ENCODE data around the gene ACVR1. TPM values are rescaled to one million over a fixed set of nuclear protein-coding genes. Genes with fewer than 3 reads are reported as not detected.
"Not testable (repeated sequence)": the region's sequence is repeated elsewhere in the genome, so short reads cannot be mapped to it uniquely, and the experiment has no call there.

The ACVR1 gene
- total RNA-seq, 1 experiment from 2014 or later: 17.1 TPM

- ChIA-PET CTCF (no interaction called here), POLR2A (ENCODE audit: low non-redundant PET) (no interaction called here)
- BruUV-seq (replicated peaks): no TSS peak
Measured at GRCh38 chr2:157890969-157891642, 15.0 kb upstream of the ACVR1 start.

GRCh38 chr2:157887946-157888345 is 11.8 kb upstream of the ACVR1 start:
- intact Hi-C loops (cut with micrococcal nuclease; ENCODE audit: unreplicated experiment): no loop called here
- TF ChIP-seq EZH2 (IDR thresholded peaks at IDR 0.05; ENCODE audit: borderline replicate concordance, low read depth, low read length, poor library complexity, severe bottlenecking): no peak
- no peak for TF ChIP-seq CTCF (conservative IDR thresholded peaks at IDR 0.05; ENCODE audit: low read depth, low read length)
- no peak overlapping the region for H3K4me3 ChIP-seq (ENCODE audit: low read depth, low read length, poor library complexity, severe bottlenecking)
- DNase-seq (ENCODE audit: low spot score): no peak
- H3K9me3 ChIP-seq (ENCODE audit: low read depth, low read length, poor library complexity, severe bottlenecking): no peaks in the 10 kb centered on the region
- CTCF ChIA-PET: no interaction called here
- peaks cover 13% of the 10 kb centered on the region for H3K4me1 ChIP-seq (ENCODE audit: insufficient read depth, low read length, poor library complexity, severe bottlenecking)
- no peaks in the 10 kb centered on the region for H3K36me3 ChIP-seq (ENCODE audit: insufficient read depth, low read length, poor library complexity, severe bottlenecking)
- no TSS peak for BruUV-seq (replicated peaks)
- POLR2A ChIA-PET (ENCODE audit: low non-redundant PET): no interaction called here
- H3K27ac ChIP-seq (ENCODE audit: low read depth, low read length, poor library complexity, severe bottlenecking): no peak overlapping the region
- H3K27me3 ChIP-seq (replicated peaks; ENCODE audit: insufficient read depth, low read depth, low read length, poor library complexity): no peaks in the 10 kb centered on the region

More at GRCh38 chr2:157890969-157891642, 15.0 kb upstream of the ACVR1 start:
- Histone ChIP-seq H3K27ac (ENCODE audit: low read depth, low read length, poor library complexity, severe bottlenecking) (no peak overlapping the region), H3K4me1 (ENCODE audit: insufficient read depth, low read length, poor library complexity, severe bottlenecking) (peaks cover 13% of the 10 kb centered on the region), H3K4me3 (ENCODE audit: low read depth, low read length, poor library complexity, severe bottlenecking) (no peak overlapping the region), H3K27me3 (replicated peaks; ENCODE audit: insufficient read depth, low read depth, low read length, poor library complexity) (no peaks in the 10 kb centered on the region), H3K9me3 (ENCODE audit: low read depth, low read length, poor library complexity, severe bottlenecking) (no peaks in the 10 kb centered on the region), H3K36me3 (ENCODE audit: insufficient read depth, low read length, poor library complexity, severe bottlenecking) (no peaks in the 10 kb centered on the region)
- peak; percentile 11 for DNase-seq (ENCODE audit: low spot score)
- TF ChIP-seq EZH2 (IDR thresholded peaks at IDR 0.05; ENCODE audit: borderline replicate concordance, low read depth, low read length, poor library complexity, severe bottlenecking): no peak
- no peak for TF ChIP-seq CTCF (conservative IDR thresholded peaks at IDR 0.05; ENCODE audit: low read depth, low read length)
- intact Hi-C loops (cut with micrococcal nuclease; ENCODE audit: unreplicated experiment): no loop called here

- H3K9me3 ChIP-seq (ENCODE audit: low read depth, low read length, poor library complexity, severe bottlenecking); H3K36me3 ChIP-seq (ENCODE audit: insufficient read depth, low read length, poor library complexity, severe bottlenecking); H3K27me3 ChIP-seq (replicated peaks; ENCODE audit: insufficient read depth, low read depth, low read length, poor library complexity); BruUV-seq (replicated peaks); H3K4me3 ChIP-seq (ENCODE audit: low read depth, low read length, poor library complexity, severe bottlenecking); CTCF ChIA-PET; H3K4me1 ChIP-seq (ENCODE audit: insufficient read depth, low read length, poor library complexity, severe bottlenecking); H3K27ac ChIP-seq (ENCODE audit: low read depth, low read length, poor library complexity, severe bottlenecking); DNase-seq (ENCODE audit: low spot score); intact Hi-C loops (cut with micrococcal nuclease; ENCODE audit: unreplicated experiment); POLR2A ChIA-PET (ENCODE audit: low non-redundant PET): not testable (repeated sequence)
Measured at GRCh38 chr2:157884533-157884932, 8.4 kb upstream of the ACVR1 start.

- no peaks in the 10 kb centered on the region for H3K9me3 ChIP-seq (ENCODE audit: low read depth, low read length, poor library complexity, severe bottlenecking)
- ChIA-PET POLR2A (ENCODE audit: low non-redundant PET) (no interaction called here), CTCF (no interaction called here)
- H3K36me3 ChIP-seq (ENCODE audit: insufficient read depth, low read length, poor library complexity, severe bottlenecking): no peaks in the 10 kb centered on the region
- no peak overlapping the region for H3K27ac ChIP-seq (ENCODE audit: low read depth, low read length, poor library complexity, severe bottlenecking)
- H3K4me3 ChIP-seq (ENCODE audit: low read depth, low read length, poor library complexity, severe bottlenecking): no peak overlapping the region
- H3K27me3 ChIP-seq (replicated peaks; ENCODE audit: insufficient read depth, low read depth, low read length, poor library complexity): no peaks in the 10 kb centered on the region
- no peaks in the 10 kb centered on the region for H3K4me1 ChIP-seq (ENCODE audit: insufficient read depth, low read length, poor library complexity, severe bottlenecking)
- no TSS peak for BruUV-seq (replicated peaks)
- no peak for DNase-seq (ENCODE audit: low spot score)
- intact Hi-C loops (cut with micrococcal nuclease; ENCODE audit: unreplicated experiment): no loop called here
- TF ChIP-seq CTCF (conservative IDR thresholded peaks at IDR 0.05; ENCODE audit: low read depth, low read length): no peak
Measured at GRCh38 chr2:157880927-157881326, 4.8 kb upstream of the ACVR1 start.
